ENCODE measurements around the gene PTX3. TPM values are rescaled to one million over a fixed set of nuclear protein-coding genes. Genes with fewer than 3 reads are reported as not detected.

PTX3 gene
- total RNA-seq, 5 donors from 2014 or later (not counting 1 experiment from before 2014, with no cell fraction given) = 0.18 to 0.25 (median 0.20) TPM; not detected in 2

GRCh38 chr3:157479464-157480243 lies 43.0 kb downstream of the PTX3 start:
- ChIA-PET CTCF (no interaction called here), POLR2A (no interaction called here)
- Histone ChIP-seq H3K27me3 (replicated peaks in 1 of 2; ENCODE audit: control insufficient read depth in 2 of 2, extremely low read depth in 1 of 2, insufficient read depth in 2 of 2, low read length in 1 of 2) (no peaks in the 10 kb centered on the region), H3K9me3 (no peaks in the 10 kb centered on the region), H3K4me3 (ENCODE audit: control insufficient read depth in 1 of 2, extremely low read depth in 1 of 2, low read length in 1 of 2) (no peak overlapping the region), H3K4me1 (ENCODE audit: control insufficient read depth in 1 of 2, extremely low read depth in 1 of 2, insufficient read depth in 2 of 2, low read length in 2 of 2) (no peaks in the 10 kb centered on the region), H3K36me3 (ENCODE audit: control insufficient read depth in 2 of 2, extremely low read depth in 1 of 2, insufficient read depth in 1 of 2, low read length in 1 of 2) (no peaks in the 10 kb centered on the region), H3K27ac (ENCODE audit: low read length) (no peak overlapping the region)
- Mint-ChIP-seq H3K36me3 (no peaks in the 10 kb centered on the region), H3K9me3 (no peaks in the 10 kb centered on the region), H3K4me3 (no peak overlapping the region), H3K27me3 (peaks cover 4 to 13% of the 10 kb centered on the region in 2 donors), H3K27ac (no peak overlapping the region), H3K4me1 (no peaks in the 10 kb centered on the region)
- no peak for DNase-seq
- no peak for ATAC-seq (replicated peaks in 1 of 4)
- WGBS (ENCODE audit: insufficient coverage) = no CpG with 5 or more reads among the region's 1 CpG

GRCh38 chr3:157487339-157487738 lies 50.7 kb downstream of the PTX3 start:
- ATAC-seq (replicated peaks in 1 of 4) (no peak), DNase-seq (no peak)
- whole genome bisulfite sequencing (ENCODE audit: insufficient coverage) = no CpG with 5 or more reads among the region's 1 CpG
- Histone ChIP-seq H3K4me1 (ENCODE audit: control insufficient read depth in 1 of 2, extremely low read depth in 1 of 2, insufficient read depth in 2 of 2, low read length in 2 of 2) (no peaks in the 10 kb centered on the region), H3K36me3 (ENCODE audit: control insufficient read depth in 2 of 2, extremely low read depth in 1 of 2, insufficient read depth in 1 of 2, low read length in 1 of 2) (no peaks in the 10 kb centered on the region), H3K27me3 (replicated peaks in 1 of 2; ENCODE audit: control insufficient read depth in 2 of 2, extremely low read depth in 1 of 2, insufficient read depth in 2 of 2, low read length in 1 of 2) (no peaks in the 10 kb centered on the region), H3K4me3 (ENCODE audit: control insufficient read depth in 1 of 2, extremely low read depth in 1 of 2, low read length in 1 of 2) (no peak overlapping the region), H3K27ac (ENCODE audit: low read length) (no peak overlapping the region), H3K9me3 (no peaks in the 10 kb centered on the region)
- no peaks in the 10 kb centered on the region for H3K9me3 Mint-ChIP-seq
- H3K27me3 Mint-ChIP-seq = peaks cover 9 to 11% of the 10 kb centered on the region in 2 donors
- no peak overlapping the region for H3K27ac Mint-ChIP-seq
- CTCF ChIA-PET = no interaction called here
- no peaks in the 10 kb centered on the region for H3K36me3 Mint-ChIP-seq
- H3K4me3 Mint-ChIP-seq = no peak overlapping the region
- H3K4me1 Mint-ChIP-seq = no peaks in the 10 kb centered on the region
- POLR2A ChIA-PET = no interaction called here

GRCh38 chr3:157488144-157488543 lies 51.5 kb downstream of the PTX3 start:
- H3K4me1 ChIP-seq (ENCODE audit: control insufficient read depth in 1 of 2, extremely low read depth in 1 of 2, insufficient read depth in 2 of 2, low read length in 2 of 2) = no peaks in the 10 kb centered on the region
- ChIA-PET CTCF (no interaction called here), POLR2A (no interaction called here)
- H3K27ac Mint-ChIP-seq = no peak overlapping the region
- no peaks in the 10 kb centered on the region for H3K9me3 Mint-ChIP-seq
- H3K9me3 ChIP-seq = no peaks in the 10 kb centered on the region
- H3K27ac ChIP-seq (ENCODE audit: low read length) = no peak overlapping the region
- H3K27me3 Mint-ChIP-seq = peaks cover 5 to 6% of the 10 kb centered on the region in 2 donors
- H3K27me3 ChIP-seq (replicated peaks in 1 of 2; ENCODE audit: control insufficient read depth in 2 of 2, extremely low read depth in 1 of 2, insufficient read depth in 2 of 2, low read length in 1 of 2) = no peaks in the 10 kb centered on the region
- H3K36me3 ChIP-seq (ENCODE audit: control insufficient read depth in 2 of 2, extremely low read depth in 1 of 2, insufficient read depth in 1 of 2, low read length in 1 of 2) = no peaks in the 10 kb centered on the region
- DNase-seq = no peak
- H3K4me3 Mint-ChIP-seq = no peak overlapping the region
- H3K36me3 Mint-ChIP-seq = no peaks in the 10 kb centered on the region
- H3K4me1 Mint-ChIP-seq = no peaks in the 10 kb centered on the region
- no peak overlapping the region for H3K4me3 ChIP-seq (ENCODE audit: control insufficient read depth in 1 of 2, extremely low read depth in 1 of 2, low read length in 1 of 2)
- ATAC-seq (replicated peaks in 1 of 4) = no peak

- H3K4me3 ChIP-seq (ENCODE audit: control insufficient read depth in 1 of 2, extremely low read depth in 1 of 2, low read length in 1 of 2) = no peak overlapping the region
- Mint-ChIP-seq H3K27ac (no peak overlapping the region), H3K4me3 (no peak overlapping the region), H3K36me3 (no peaks in the 10 kb centered on the region), H3K4me1 (no peaks in the 10 kb centered on the region), H3K27me3 (peaks cover 5 to 13% of the 10 kb centered on the region in 2 donors), H3K9me3 (no peaks in the 10 kb centered on the region)
- H3K27me3 ChIP-seq (replicated peaks in 1 of 2; ENCODE audit: control insufficient read depth in 2 of 2, extremely low read depth in 1 of 2, insufficient read depth in 2 of 2, low read length in 1 of 2) = peaks cover 0 to 2% of the 10 kb centered on the region in 2 experiments
- no peaks in the 10 kb centered on the region for H3K36me3 ChIP-seq (ENCODE audit: control insufficient read depth in 2 of 2, extremely low read depth in 1 of 2, insufficient read depth in 1 of 2, low read length in 1 of 2)
- ATAC-seq (replicated peaks in 1 of 4) (no peak), DNase-seq (no peak)
- WGBS (ENCODE audit: insufficient coverage) = no CpG with 5 or more reads among the region's 2 CpGs
- no peaks in the 10 kb centered on the region for H3K4me1 ChIP-seq (ENCODE audit: control insufficient read depth in 1 of 2, extremely low read depth in 1 of 2, insufficient read depth in 2 of 2, low read length in 2 of 2)
- H3K9me3 ChIP-seq = no peaks in the 10 kb centered on the region
- POLR2A ChIA-PET = no interaction called here
- CTCF ChIA-PET = no interaction called here
- H3K27ac ChIP-seq (ENCODE audit: low read length) = no peak overlapping the region
Measured at GRCh38 chr3:157491136-157491535, 54.5 kb downstream of the PTX3 start.

Other genes starting within 250 kb of the PTX3 start
- gene VEPH1, start 66.6 kb downstream of the PTX3 start, total RNA-seq = under 1 TPM in 3 of 5 donors, not detected in 2; 0.33 to 0.67 (median 0.35) TPM

All from T-cell (primary cell).